COLO829 (cell line): Measurements from ENCODE around the gene TEC.
A peak's percentile ranks its signal among the peaks of the same experiment; 100 is the strongest.
"Not testable (repeated sequence)": the region's sequence is repeated elsewhere in the genome, so short reads cannot be mapped to it uniquely, and the experiment has no call there.

Experiments
- DNase-seq: peaks from one replicate; pipeline ENCODE4 v3.0.0; 2012; ENCODE audit warnings: low spot score

Gene TEC

DNA sequence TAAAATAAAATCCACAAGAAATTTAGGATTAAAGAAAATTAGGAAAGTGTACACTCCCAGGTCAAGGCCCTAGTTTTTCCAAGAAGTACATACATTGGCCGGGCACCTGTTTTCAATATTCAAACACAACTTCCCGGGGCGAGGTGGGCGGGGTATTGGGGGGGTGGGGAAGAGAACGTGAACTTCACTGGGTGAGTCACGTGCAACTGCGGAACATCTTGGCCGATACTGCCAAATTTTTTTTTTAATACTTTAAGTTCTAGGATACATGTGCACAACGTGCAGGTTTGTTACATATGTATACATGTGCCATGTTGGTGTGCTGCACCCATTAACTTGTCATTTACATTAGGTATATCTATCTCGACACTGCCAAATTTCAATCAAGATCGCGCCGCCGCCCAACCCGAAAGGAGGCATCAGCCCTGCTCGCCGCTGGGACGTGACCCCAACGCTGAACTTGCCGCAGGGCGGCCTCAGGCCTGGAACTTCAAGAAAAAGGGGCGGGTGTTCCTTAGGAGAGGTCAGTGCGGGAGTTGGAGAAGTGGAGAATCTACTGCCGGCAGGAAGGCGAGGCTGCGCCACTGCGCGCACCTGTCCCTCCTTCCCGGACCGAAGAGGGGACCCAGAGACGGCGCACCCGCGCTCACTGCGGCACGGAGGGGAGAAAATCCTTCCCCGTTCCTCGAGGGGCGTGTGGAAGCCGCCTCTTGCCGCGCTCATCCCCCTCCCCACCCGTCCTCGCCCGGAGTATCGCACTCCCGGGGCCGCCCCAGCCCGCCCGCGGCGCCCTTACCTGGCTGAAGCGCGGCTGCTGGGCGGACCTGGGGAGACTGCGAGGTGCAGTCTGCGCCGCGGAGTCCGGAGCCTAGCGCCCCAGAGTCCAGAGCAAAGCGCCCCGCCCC, at the start of gene TEC:
TSS of gene TEC (minus strand) at position 883 of the 905 bp plus-strand sequence. CDS start 41,224 bp downstream, outside the sequence.
- peak; percentile 43 for DNase-seq

DNA sequence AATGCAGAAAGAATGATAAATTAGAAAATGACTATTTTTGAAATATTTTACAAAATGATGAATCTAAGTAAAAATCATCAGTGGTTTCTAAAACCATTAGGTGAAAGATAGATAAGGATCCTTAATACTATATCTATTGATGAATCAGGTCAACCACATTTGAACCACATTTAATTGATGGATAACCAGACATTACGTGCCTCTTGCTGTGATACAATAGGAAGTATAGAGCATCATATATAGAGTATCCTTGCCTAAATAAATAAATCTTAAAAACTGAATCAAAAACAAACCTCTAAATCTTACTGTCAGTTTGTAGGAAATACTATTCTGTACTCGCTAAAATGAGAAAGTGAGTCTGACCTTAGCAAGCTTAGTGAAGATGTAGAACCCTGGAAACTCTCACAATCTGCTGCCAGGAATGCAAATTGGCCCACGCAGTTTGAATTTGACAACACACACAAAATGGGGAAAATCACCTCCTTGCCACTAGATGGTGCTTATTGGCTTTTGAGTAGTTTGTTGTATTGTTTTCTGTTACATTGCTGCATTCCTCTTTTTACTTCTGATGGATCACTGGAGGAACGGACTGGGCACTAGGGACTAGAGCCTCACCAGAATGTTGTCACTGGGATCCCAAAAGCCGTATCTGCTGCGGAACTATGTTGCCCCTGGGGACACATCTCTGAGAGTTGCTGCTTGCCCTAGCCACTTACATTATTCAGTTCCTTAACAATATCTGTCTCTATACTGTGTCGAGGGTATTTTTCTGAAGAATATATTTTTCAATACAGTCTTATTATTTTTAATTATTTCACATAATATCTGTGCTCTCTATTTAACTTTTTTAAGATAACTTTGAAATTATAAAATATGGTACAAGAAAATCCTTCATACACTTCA, 46.3 kb upstream of the TEC start:
- DNase-seq: peak; percentile 43

DNA sequence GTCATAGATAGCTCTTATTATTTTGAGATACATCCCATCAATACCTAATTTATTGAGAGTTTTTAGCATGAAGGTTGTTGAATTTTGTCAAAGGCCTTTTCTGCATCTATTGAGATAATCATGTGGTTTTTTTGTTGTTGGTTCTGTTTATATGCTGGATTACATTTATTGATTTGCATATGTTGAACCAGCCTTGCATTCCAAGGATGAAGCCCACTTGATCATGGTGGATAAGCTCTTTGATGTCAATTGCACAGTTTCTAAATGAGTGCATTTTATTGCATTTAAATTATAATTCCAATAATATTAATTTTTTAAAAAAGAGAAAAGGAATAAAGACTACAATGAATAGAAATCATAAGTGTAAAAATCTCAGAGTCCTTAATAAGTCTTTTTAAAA, 45.1 kb upstream of the TEC start:
- not testable (repeated sequence) for DNase-seq

- DNase-seq: no peak
These were observed 42.3 kb upstream of the TEC start for GRCh38 chr4:48311896-48312295.

DNA sequence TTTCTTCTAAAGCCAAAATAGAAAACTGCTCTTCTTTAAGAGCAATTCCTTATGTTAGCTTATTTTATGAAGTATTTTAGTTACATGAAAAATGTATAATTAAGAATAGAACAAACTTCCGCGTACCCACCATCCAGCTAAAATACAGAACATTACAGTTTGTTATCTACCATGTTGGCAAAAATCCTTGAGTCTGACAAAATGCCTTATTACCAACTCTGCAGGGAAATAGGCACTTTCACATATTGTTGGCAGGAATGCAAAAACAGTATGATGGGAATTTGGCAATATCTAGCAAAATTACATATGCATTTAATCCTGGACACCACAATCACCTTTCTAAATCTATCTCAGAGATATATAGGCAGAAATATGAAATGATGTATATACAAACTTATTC, 39.3 kb upstream of the TEC start:
- no peak for DNase-seq

GRCh38 chr4:48307528-48307927, 37.9 kb upstream of the TEC start:
- DNase-seq: no peak

GRCh38 chr4:48305508-48305907, 35.9 kb upstream of the TEC start:
- DNase-seq: no peak

DNA sequence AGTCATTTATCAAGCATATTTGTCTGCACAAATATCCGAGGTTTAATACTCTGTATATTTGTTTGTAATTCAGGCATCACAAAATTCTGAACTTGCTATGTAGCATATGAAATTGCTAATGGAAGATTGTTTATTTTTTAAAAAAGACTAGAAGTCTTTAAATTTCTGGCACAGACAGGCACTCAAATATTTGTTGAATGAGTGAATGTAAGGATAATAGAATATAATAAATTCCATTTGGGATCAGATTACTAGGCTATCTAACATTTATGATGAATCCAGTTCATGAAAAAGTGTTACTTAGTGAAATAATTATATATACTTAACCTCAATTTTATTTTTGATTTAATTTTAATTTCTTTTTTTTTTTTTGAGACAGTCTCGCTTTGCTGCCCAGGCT, 30.4 kb upstream of the TEC start:
- no peak for DNase-seq

GRCh38 chr4:48299560-48299959, 29.9 kb upstream of the TEC start:
- DNase-seq: no peak

DNA sequence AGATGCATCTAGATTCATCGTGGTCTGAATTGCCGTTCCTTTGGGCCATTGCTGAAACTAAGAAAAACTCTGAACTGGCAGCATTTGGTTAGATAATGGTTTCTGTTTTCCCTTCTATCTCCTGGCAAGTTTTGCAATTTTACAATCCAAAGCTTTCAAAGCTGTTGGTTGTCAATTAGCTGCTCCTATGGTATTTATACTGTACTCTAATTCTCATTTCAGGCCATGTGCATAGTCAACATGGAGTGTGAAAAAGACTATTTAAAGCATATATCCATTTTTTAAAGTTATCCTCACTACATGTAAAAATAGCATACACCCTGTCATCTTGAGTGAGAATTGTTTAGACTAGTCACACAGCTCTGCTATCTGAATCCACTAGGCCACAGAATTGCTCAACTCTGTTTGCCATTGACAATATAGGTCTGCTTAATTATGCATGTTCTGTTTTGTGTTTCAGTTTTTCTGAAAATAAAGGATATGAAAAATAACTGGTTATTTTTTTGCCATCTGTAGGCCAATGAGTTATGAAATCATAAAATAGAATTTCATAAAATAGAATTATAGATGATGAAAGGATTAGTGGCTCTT, 27.7 kb upstream of the TEC start:
- no peak for DNase-seq

DNA sequence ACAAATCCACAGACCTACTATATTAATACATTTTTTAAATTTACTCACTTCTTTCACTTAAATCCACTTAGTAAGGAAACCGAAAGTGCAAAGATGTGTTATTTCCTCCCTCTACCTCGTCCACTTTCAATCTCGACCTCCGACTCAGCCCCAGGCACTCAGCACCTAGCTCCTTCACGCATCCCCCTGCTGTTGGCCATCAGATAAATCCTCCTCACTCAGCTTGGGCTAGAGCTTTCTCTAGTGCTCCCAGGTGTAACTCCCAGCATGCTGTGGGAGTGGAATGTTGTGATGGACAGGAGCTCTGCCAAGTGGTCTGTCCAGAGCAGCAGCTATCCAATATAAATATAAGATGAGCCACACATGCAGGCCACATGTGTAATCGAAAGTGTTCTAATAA, 26.7 kb upstream of the TEC start:
- no peak for DNase-seq

GRCh38 chr4:48295116-48295515, 25.5 kb upstream of the TEC start:
- no peak for DNase-seq

- DNase-seq: not testable (repeated sequence)
These were observed 22.7 kb upstream of the TEC start for GRCh38 chr4:48292218-48292790.

DNA sequence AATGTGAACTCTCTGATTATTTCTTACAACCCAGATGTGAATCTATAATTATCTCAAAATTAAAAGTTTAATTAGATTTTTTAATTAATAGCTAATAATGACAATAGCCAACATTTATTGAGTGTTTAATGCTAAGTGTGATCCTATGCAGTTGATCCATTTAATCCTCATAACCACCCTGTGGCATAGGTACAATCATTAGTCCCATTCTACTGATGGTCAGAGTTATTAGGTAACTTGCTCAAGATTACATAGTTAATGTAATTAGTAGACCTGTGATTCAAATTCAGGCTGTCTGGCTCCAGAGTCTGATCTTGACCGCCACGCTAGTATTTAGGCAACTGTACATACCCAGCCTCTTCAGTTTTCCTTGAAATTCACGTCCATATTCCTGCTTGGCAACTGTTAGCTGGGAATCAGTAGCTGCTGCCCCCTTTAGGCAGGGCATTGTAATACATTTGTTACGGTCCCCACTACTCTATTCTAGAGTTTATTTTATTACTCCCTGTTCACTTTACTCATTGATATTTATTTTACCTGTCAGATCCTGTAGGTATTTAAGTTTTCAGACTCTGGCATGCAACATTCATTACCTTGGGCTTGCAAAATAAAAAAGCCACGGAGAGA, 20.6 kb upstream of the TEC start:
- peak; percentile 49 for DNase-seq

DNA sequence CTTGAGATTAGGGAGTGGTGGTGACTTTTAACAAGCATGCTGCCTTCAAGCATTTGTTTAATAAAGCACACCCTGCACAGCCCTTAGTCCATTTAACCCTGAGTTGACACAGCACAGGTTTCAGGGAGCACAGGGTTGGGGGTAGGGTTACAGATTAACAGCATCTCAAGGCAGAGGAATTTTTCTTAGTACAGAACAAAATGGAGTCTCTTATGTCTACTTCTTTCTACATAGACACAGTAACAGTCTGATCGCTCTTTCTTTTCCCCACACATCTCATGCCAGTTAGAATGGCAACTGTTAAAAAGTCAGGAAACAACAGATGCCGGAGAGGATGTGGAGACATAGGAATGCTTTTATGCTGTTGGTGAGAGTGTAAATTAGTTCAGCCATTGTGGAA, 16.4 kb upstream of the TEC start:
- not testable (repeated sequence) for DNase-seq

DNA sequence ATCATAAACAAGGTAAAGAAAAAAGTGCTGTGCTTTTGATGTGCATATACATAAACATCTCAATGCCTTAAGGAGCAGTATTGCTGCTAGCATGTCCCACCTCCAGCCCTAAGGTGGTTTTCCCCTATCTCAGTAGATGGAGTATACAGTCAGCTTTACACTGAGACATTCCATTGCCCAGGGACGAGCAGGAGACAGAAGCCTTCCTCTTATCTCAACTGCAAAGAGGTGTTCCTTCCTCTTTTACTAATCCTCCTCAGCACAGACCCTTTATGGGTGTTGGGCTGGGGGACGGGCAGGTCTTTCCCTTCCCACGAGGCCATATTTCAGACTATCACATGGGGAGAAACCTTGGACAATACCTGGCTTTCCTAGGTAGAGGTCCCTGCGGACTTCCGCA, 16.0 kb upstream of the TEC start:
- not testable (repeated sequence) for DNase-seq

DNA sequence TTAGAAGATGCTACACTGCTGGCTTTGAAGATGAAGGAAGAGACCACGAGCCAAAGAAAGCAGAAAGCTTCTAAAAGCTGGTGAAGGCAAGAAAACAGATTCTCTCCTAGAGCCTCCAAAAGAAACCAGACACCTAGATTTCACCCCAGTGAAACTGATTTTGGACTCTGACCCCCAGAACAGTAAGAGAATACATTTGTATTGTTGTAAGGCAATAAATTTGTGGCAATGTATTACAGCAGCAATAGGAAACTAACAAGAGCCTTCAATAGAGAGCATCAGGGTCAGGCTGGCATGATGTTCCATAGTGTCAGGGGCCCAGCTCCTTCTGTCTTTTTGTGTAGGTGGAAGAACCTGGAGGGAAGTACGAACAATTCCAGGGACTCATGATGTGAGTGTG, 6.0 kb upstream of the TEC start:
- no peak for DNase-seq

DNA sequence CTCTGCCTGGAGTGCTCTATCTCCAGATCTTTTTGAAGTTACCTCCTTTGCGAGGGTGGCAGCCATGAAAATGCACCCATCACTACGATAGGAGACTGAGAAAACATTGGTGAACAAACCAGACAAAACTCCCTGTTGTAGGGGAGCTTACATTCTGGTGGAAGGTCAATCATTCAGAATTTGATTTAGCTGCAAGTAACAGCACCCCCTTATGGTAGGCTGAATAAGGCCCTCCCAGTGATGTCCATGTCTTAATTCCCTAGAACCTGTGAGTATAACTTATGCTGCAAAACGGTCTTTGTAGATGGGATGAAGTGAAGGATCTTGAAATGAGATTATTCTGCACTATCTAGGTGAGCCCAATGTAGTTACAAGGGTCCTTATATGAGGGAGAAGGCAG, 5.6 kb upstream of the TEC start:
- peak; percentile 27 for DNase-seq

GRCh38 chr4:48271626-48272025, 2.0 kb upstream of the TEC start:
- DNase-seq: no peak

- DNase-seq: no peak
These were observed 1.4 kb upstream of the TEC start for GRCh38 chr4:48270951-48271473.

- no peak for DNase-seq
These were observed 872 bp upstream of the TEC start for GRCh38 chr4:48270523-48270897.
